NB4 (cell line): ENCODE measurements around the gene ARHGAP26.

Experiments used
- POLR2A ChIP-seq: IDR thresholded peaks from 2 replicates; pipeline ENCODE4 v1.6.1; 2011; ENCODE audit warnings: mild to moderate bottlenecking; ENCODE audit not compliant: insufficient read length; ENCODE audit errors: extremely low read depth
- TF ChIP-seq, protein P1 (sequence below): IDR thresholded peaks from one replicate; pipeline ENCODE4 v1.5.1; 2012; ENCODE audit warnings: low read depth, low read length

DNA sequence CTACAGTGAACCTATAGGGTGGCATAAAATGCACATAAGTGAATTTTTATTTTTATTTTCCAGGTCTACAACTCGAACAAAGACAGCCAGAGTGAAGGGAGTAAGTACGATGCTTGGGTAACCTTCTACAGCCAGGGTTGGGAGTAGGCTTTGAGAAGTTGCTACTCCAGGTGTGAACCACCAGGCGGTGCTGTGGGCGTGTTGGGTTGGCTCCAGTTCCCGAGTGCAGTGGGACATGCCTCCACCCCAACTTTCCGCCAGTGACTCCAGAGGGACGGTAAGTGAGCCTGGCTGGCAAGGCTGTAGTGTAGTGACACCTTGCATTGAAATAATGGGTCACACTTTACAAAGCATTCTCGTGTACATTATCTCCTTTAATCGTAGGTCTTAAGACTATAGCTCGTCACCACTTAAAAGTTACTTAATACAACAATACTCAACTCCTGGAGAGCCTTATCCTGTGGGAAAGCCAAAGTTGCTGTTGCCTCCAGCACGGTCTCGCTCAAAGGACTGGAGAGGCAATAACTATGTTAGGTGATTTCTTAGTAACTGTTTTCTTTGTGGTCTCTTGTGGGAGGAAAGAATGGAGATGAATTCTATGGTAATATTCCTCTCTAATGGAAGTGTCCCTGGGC lies 244.0 kb downstream of the ARHGAP26 start:
- TF ChIP-seq, protein P1, sequence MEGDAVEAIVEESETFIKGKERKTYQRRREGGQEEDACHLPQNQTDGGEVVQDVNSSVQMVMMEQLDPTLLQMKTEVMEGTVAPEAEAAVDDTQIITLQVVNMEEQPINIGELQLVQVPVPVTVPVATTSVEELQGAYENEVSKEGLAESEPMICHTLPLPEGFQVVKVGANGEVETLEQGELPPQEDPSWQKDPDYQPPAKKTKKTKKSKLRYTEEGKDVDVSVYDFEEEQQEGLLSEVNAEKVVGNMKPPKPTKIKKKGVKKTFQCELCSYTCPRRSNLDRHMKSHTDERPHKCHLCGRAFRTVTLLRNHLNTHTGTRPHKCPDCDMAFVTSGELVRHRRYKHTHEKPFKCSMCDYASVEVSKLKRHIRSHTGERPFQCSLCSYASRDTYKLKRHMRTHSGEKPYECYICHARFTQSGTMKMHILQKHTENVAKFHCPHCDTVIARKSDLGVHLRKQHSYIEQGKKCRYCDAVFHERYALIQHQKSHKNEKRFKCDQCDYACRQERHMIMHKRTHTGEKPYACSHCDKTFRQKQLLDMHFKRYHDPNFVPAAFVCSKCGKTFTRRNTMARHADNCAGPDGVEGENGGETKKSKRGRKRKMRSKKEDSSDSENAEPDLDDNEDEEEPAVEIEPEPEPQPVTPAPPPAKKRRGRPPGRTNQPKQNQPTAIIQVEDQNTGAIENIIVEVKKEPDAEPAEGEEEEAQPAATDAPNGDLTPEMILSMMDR = peak; percentile 48
- no peak for TF ChIP-seq POLR2A
